MM.1S (cell line): Measurements from ENCODE around the gene NFKBIE.
A peak's percentile ranks its signal among the peaks of the same experiment; 100 is the strongest.

ENCODE experiments used
- DNase-seq: peaks from one replicate; pipeline ENCODE4 v3.0.0-alpha.2; 2015
- H2AFZ ChIP-seq: fragments of 300-600 bp; sonication (generic); 2 replicates; pipeline ENCODE4 v1.6.0; 2016; ENCODE audit warnings: antibody characterized with exemption, low read length
- H3F3A ChIP-seq: fragments of 300-600 bp; sonication (generic); 2 replicates; pipeline ENCODE4 v1.6.1; 2016; ENCODE audit warnings: mild to moderate bottlenecking, antibody characterized with exemption, low read length, moderate library complexity, mixed read lengths; ENCODE audit not compliant: insufficient read depth
- H3K27ac ChIP-seq: fragments of 300-600 bp; sonication (generic); 2 replicates; pipeline ENCODE4 v1.5.1; 2016; ENCODE audit warnings: mild to moderate bottlenecking, low read length
- H3K27me3 ChIP-seq: fragments of 300-600 bp; sonication (generic); replicated peaks from 2 replicates; pipeline ENCODE4 v1.6.0; 2016; ENCODE audit warnings: low read length; ENCODE audit not compliant: insufficient read depth
- H3K36me3 ChIP-seq: fragments of 300-600 bp; sonication (generic); replicated peaks from 2 replicates; pipeline ENCODE4 v1.6.1; 2016; ENCODE audit warnings: mild to moderate bottlenecking, low read length, mixed read lengths; ENCODE audit not compliant: insufficient read depth
- H3K4me1 ChIP-seq: fragments of 300-600 bp; sonication (generic); 2 replicates; pipeline ENCODE4 v1.6.1; 2016; ENCODE audit warnings: low read length, mixed read lengths
- H3K4me2 ChIP-seq: fragments of 300-600 bp; sonication (generic); 2 replicates; pipeline ENCODE4 v1.6.0; 2016; ENCODE audit warnings: low read depth, low read length
- H3K4me3 ChIP-seq: fragments of 300-600 bp; sonication (generic); 2 replicates; pipeline ENCODE4 v1.5.1; 2016; ENCODE audit warnings: low read length, mixed read lengths
- H3K79me2 ChIP-seq: fragments of 300-600 bp; sonication (generic); 2 replicates; pipeline ENCODE4 v1.6.1; 2016; ENCODE audit warnings: mixed run types, low read length, mixed read lengths
- H3K9ac ChIP-seq: fragments of 300-600 bp; sonication (generic); 2 replicates; pipeline ENCODE4 v1.6.1; 2016; ENCODE audit warnings: low read length, mixed read lengths
- H3K9me2 ChIP-seq: fragments of 300-600 bp; sonication (generic); replicated peaks from 2 replicates; pipeline ENCODE4 v1.6.1; 2016; ENCODE audit warnings: mild to moderate bottlenecking, low read length, mixed read lengths; ENCODE audit not compliant: insufficient read depth
- H3K9me3 ChIP-seq: fragments of 300-600 bp; sonication (generic); replicated peaks from 2 replicates; pipeline ENCODE4 v1.6.1; 2016; ENCODE audit warnings: mild to moderate bottlenecking, low read length, mixed read lengths; ENCODE audit not compliant: insufficient read depth
- H4K20me1 ChIP-seq: fragments of 300-600 bp; sonication (generic); 2 replicates; pipeline ENCODE4 v1.6.1; 2016; ENCODE audit warnings: mild to moderate bottlenecking, low read length, moderate library complexity, mixed read lengths; ENCODE audit not compliant: insufficient read depth
- CTCF ChIP-seq: fragments of 300-600 bp; sonication (generic); IDR thresholded peaks from 2 replicates; pipeline ENCODE4 v1.5.1; 2016; ENCODE audit warnings: antibody characterized with exemption, low read length, mixed read lengths
- EZH2 ChIP-seq: fragments of 300-600 bp; sonication (generic); optimal IDR thresholded peaks from 2 replicates; pipeline ENCODE3; 2017; ENCODE audit warnings: low read depth, mild to moderate bottlenecking, antibody characterized with exemption, low read length, mixed read lengths
- EZH2phosphoT487 ChIP-seq: fragments of 300-600 bp; sonication (generic); IDR thresholded peaks from 2 replicates; pipeline ENCODE4 v1.6.1; 2018; ENCODE audit warnings: antibody characterized with exemption, low read length

NFKBIE gene

DNA sequence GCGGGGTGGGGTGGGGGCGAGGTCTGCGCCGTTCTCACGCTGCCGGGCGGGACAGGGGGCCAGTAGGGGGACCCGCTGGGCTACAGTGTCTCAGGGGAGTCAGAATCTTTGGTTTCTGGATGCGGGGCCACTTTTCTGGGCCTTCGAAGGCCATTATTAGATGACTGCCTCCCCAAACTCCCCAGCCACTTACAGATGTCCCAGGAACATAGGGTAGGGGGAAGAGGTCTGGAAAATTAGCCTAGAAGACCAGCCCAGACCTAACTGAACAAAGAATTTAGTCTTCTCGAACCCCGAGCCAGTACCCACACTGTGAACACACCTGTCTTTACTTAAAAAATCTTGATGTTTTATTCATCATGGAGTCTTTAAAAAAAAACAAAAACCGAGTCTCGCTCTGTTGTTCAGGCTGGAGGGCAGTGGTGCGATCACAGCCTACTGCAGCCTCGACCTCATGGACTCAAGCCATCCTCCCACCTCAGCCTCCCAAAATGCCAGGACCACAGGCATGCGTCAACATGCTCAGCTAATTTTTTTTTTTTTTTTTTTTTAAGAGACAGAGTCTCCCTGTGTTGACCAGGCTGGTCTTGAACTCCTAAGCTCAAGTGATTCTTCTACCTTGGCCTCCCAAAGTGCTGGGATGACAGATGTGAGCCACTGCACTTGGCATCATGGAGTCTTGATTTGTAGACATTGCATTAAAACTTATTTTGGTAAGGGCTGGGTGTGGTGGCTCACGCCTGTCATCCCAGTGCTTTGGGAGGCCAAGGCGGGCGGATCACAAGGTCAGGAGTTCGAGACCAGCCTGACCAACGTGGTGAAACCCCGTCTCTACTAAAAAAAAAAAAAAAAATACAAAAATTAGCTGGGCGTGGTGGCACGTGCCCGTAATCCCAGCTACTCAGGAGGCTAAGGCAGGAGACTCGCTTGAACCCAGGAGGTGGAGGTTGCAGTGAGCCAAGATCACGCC lies 45.3 kb downstream of the NFKBIE start:
- Histone ChIP-seq H3K27ac (peak overlapping the region; percentile 51; the same call in 1 of the 2 replicates), H3K4me1 (peaks cover 36% of the 10 kb centered on the region), H3K27me3 (no peaks in the 10 kb centered on the region)

DNA sequence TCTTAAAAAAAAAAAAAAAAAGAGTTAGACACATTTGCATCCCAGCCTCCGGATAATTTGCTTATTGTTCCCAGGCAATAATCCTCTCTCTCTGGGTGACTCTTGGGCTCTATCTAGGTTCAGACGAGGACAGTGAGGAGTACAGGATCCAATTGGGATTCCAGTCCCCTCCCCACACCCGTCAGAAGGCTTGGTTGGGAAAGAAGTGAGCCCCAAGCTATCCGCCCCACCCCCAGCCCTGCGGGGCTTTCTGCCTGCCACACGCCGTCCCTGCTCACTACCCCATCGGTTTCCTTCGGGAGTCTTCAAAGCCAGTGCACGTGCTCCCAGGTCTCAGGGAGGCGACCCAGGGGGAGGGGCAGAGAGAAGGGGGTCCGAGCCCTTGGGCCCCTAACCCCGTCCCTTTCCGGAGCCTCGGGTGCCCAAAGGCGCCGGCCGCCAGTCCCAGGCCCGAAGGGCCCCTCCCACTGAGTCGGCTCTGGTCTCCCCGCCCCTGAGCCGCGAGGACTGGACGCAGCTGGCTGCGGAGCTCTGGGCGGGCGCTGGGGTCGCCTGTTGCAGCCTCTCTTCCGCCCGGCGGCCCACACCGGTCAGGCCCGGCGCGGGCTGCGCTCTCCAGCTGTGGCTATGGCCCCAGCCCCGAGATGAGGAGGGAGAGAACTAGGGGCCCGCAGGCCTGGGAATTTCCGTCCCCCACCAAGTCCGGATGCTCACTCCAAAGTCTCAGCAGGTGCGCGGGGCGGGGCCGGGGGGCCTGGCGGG lies 46.1 kb downstream of the NFKBIE start:
- peak; percentile 84 for DNase-seq
- H3K4me1 ChIP-seq: peaks cover 28% of the 10 kb centered on the region
- H3K9me3 ChIP-seq: no peaks in the 10 kb centered on the region
- H3K27ac ChIP-seq: peak overlapping the region; percentile 82
- TF ChIP-seq CTCF: no peak
- H3K9ac ChIP-seq: peak overlapping the region; percentile 68
- peaks cover 11% of the 10 kb centered on the region for H3K79me2 ChIP-seq
- no peaks in the 10 kb centered on the region for H3K36me3 ChIP-seq
- H4K20me1 ChIP-seq: no peaks in the 10 kb centered on the region
- H2AFZ ChIP-seq: peak overlapping the region; percentile 95
- peak overlapping the region; percentile 83 for H3K4me3 ChIP-seq
- H3K27me3 ChIP-seq: no peaks in the 10 kb centered on the region
- H3K9me2 ChIP-seq: no peaks in the 10 kb centered on the region
- H3K4me2 ChIP-seq: peak overlapping the region; percentile 97
- peaks cover 28% of the 10 kb centered on the region for H3F3A ChIP-seq

More for the DNA sequence above, 45.3 kb downstream of the NFKBIE start:
- Histone ChIP-seq H3K79me2 (peaks cover 20% of the 10 kb centered on the region), H3K4me2 (peak overlapping the region; percentile 55; the same call in 1 of the 2 replicates), H3F3A (peaks cover 28% of the 10 kb centered on the region), H4K20me1 (no peaks in the 10 kb centered on the region), H2AFZ (no peak overlapping the region), H3K36me3 (no peaks in the 10 kb centered on the region), H3K9me3 (no peaks in the 10 kb centered on the region), H3K9me2 (no peaks in the 10 kb centered on the region), H3K9ac (peak overlapping the region; percentile 34; the same call in 1 of the 2 replicates), H3K4me3 (peak overlapping the region; percentile 47)
- no peak for TF ChIP-seq EZH2phosphoT487
- TF ChIP-seq CTCF: no peak
- no peak for TF ChIP-seq EZH2
- no peak for DNase-seq

DNA sequence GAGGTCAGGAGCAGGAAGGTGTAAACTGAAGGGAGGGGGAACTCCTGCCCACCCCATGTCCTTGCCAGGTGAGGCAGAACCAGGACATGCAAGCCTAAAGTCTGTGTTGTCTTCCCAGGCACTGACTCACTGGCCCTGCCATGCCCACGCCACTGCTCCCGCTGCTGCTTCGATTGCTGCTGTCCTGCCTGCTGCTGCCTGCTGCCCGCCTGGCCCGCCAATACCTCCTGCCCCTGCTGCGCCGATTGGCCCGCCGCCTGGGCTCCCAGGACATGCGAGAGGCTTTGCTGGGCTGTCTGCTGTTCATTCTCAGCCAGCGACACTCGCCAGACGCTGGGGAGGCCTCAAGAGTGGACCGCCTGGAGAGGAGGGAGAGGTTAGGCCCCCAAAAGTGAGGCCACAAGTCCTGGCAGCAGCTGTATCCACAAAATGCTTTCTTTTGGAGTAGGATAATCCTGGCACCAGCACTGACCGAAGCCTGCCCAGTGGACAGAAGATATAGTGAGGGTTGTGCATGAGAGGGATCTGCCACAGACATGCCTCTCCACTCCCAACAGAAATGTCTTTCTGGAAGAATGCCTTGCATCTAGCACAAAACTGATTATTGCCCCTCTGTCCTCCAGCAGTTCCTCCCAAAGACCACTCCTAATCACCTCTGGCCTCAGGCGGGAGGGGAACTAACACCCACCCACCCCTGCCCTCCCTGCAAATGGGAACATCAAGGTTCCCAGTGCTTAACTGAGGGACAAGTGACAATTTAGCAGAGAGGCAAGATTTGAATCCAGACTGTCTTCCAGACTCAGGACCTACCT lies 47.8 kb downstream of the NFKBIE start:
- Histone ChIP-seq H3K36me3 (no peaks in the 10 kb centered on the region), H3K4me2 (peak overlapping the region; percentile 97; the same call in 1 of the 2 replicates), H3K4me3 (no peak overlapping the region), H3K27me3 (no peaks in the 10 kb centered on the region), H4K20me1 (no peaks in the 10 kb centered on the region), H3K9me3 (no peaks in the 10 kb centered on the region), H3K9me2 (no peaks in the 10 kb centered on the region), H3K4me1 (peaks cover 23% of the 10 kb centered on the region), H2AFZ (no peak overlapping the region), H3K27ac (no peak overlapping the region; the same call in 1 of the 2 replicates), H3F3A (peaks cover 24% of the 10 kb centered on the region), H3K9ac (no peak overlapping the region), H3K79me2 (0 out of 2 replicates have a peak, but pooled peaks cover under 1% of the 10 kb centered on the region)
- no peak for DNase-seq
- TF ChIP-seq EZH2 (no peak), CTCF (no peak), EZH2phosphoT487 (no peak)
